ENCODE measurements around the gene WIZ. TPM values are rescaled to one million over a fixed set of nuclear protein-coding genes. Genes with fewer than 3 reads are reported as not detected.
A peak's percentile ranks its signal among the peaks of the same experiment; 100 is the strongest.

WIZ gene
- total and polyA plus RNA-seq, 10 of the 15 experiments (the other 5 are each of a cell fraction or from before 2014, with no cell fraction given), result 0.10 to 26.7 (median 2.7) TPM

- no peak for TF ChIP-seq ZBTB40 (IDR thresholded peaks at IDR 0.05; ENCODE audit: borderline replicate concordance)
- no peak for TF ChIP-seq ZBED1 (IDR thresholded peaks at IDR 0.05; ENCODE audit: borderline replicate concordance)
Observed at GRCh38 chr19:15421721-15422260, 28.0 kb downstream of the WIZ start (continued).

- Histone ChIP-seq H2AFZ (ENCODE audit: control insufficient read depth, low read depth, low read length) (no peak overlapping the region), H3K27ac (ENCODE audit: control insufficient read depth, insufficient read depth) (no peak overlapping the region), H4K20me1 (ENCODE audit: control insufficient read depth, insufficient read depth) (0 out of 2 replicates have a peak, but pooled peaks cover 3% of the 10 kb centered on the region), H3K9me3 (replicated peaks; ENCODE audit: control insufficient read depth, insufficient read depth, low read length) (no peaks in the 10 kb centered on the region; the same call in 2 of the 3 replicates), H3K27me3 (replicated peaks in 1 of 2; ENCODE audit: control insufficient read depth in 2 of 2, insufficient read depth in 2 of 2, low read length in 1 of 2) (no peaks in the 10 kb centered on the region), H3K4me1 (ENCODE audit: control insufficient read depth, insufficient read depth, low read length) (peaks cover 8% of the 10 kb centered on the region), H3K36me3 (ENCODE audit: control insufficient read depth in 2 of 2, insufficient read depth in 2 of 2, low read length in 1 of 2) (peaks cover 9 to 29% of the 10 kb centered on the region in 2 experiments), H3K4me3 (no peak overlapping the region), H3K9ac (ENCODE audit: control insufficient read depth, insufficient read depth, low read length) (no peak overlapping the region), H3K4me2 (ENCODE audit: control insufficient read depth, insufficient read depth) (no peak overlapping the region), H3K79me2 (ENCODE audit: control insufficient read depth, insufficient read depth, low read length) (peaks cover 26% of the 10 kb centered on the region)
- ChIA-PET POLR2A (interaction anchor here (0.7 kb wide), 1 partner anchor 12 kb away, joined by 3 read pairs; no protein-coding TSS in a partner anchor), RAD21 (ENCODE audit: unreplicated experiment) (interaction anchor here (0.6 kb wide), 1 partner anchor 143 kb away, joined by 3 read pairs; no protein-coding TSS in a partner anchor), SMC1A (ENCODE audit: uncharacterized antibody, unreplicated experiment) (interaction anchor here (4.4 kb wide), 1 partner anchor 44 kb away, joined by 26 read pairs; the partner anchor contains the start of gene RASAL3), CTCF (interaction anchor here (2.9 to 6.1 kb wide), 2 partner anchors 42 to 134 kb away, joined by 28 to 85 read pairs; partner anchors contain the start of gene AKAP8)
- in situ Hi-C loops (cut with MboI) (no loop called here), intact Hi-C loops (cut with micrococcal nuclease; ENCODE audit: unreplicated experiment) (no loop called here)
- no peak for TF ChIP-seq NR2F1 (conservative IDR thresholded peaks at IDR 0.05)
- TF ChIP-seq POLR2A (IDR thresholded peaks at IDR 0.05; ENCODE audit: low read depth, low read length), result 0 out of 2 replicates have a peak, but pooled peaks have one; percentile 21
- TF ChIP-seq E2F8 (IDR thresholded peaks at IDR 0.05; ENCODE audit: low read depth, partially characterized antibody), result no peak
- BruUV-seq (replicated peaks), result no TSS peak
- DNase-seq (ENCODE audit: low read depth, low spot score), result no peak
- FAIRE-seq, result no peak
- ATAC-seq, result no peak
- WGBS (ENCODE audit: insufficient coverage, insufficient replicate concordance, low lambda C conversion rate, missing lambda C conversion rate), result 93% methylated on average over 12 of the region's 12 CpGs
Observed at GRCh38 chr19:15421136-15421695, 28.5 kb downstream of the WIZ start.
